NCI-H345 (cell line): ENCODE data around the gene LTBP1.
A peak's percentile ranks its signal among the peaks of the same experiment; 100 is the strongest.

Experiments used
- DNase-seq: peaks from one replicate; lab custom pipeline; 2025; lab: John Stamatoyannopoulos, UW

The LTBP1 gene

DNA sequence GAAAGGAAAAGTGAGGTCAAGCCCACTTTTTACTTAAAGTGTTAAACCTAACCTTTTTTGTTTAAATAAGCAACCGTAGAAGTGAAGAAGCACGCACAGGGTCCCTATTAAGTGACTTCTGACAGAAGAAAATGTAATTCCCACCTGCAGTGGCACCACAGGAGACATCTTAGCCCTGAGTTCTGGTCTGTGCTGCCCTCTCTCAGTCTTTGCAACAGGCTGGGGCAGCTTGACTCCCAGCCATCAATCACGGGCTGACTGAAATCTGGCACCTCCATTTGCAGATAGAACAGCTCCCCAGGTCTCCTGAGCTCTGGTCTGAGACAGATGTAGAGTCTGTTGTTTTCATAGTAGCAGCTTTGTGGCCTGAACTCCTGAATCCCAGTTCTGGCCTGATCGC lies 170.0 kb downstream of the LTBP1 start:
- no peak for DNase-seq

DNA sequence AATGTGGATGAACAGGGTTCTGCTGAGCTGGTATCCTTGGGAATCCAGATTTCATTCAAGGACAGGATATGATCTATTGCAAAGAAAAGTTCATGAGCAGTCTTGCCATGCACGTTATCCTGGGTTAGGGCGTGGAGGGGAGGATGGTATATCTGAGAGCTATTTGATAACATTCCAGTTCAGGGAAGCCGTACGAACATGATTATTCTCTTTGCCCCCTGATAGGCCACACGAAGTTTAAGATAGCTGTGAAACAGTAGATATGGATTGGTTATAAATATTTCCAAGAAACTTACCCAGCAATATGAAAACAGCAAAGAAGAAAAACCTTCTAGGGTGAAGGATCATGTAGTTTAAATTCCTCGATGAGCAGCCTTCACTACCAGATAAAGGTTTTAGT lies 171.9 kb downstream of the LTBP1 start:
- no peak for DNase-seq

DNA sequence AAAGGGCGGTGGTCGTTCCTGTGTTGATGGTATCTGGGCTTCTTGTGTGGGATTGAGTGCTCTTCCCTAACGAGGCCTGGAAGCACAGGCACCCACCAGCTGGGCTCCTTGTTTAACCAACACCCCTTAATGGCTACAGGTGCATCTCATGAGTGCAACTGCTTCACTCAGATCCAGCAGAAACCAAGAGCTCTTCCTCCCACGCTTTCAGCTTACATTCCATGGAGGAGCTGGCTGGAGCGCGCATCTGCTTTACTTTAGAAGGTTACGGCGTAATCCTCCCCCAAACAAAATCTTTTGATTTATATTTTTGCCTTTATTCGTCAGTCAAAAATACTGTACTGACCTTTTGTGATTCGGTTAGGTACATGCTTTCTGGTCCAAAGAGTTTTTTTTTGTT lies 174.7 kb downstream of the LTBP1 start:
- DNase-seq, result no peak

DNA sequence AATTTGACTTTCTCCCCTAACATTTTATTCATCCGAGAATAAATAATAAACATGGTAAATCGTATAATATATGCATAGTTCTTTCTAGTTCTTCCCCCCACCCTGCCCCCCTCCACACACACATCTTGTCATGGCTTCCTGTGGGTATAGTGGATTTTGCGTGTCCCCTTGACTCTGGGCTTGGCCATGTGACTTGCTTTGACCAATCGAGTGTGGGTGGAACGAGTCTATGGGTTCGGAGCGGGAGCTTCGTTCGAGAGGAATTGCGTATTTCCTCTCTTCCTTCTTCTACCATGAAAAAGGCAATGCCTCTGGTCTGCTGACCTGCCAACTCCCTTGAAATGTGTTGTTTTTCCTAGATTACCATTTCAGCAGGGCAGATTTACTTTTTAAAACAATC lies 175.2 kb downstream of the LTBP1 start:
- DNase-seq, result no peak

DNA sequence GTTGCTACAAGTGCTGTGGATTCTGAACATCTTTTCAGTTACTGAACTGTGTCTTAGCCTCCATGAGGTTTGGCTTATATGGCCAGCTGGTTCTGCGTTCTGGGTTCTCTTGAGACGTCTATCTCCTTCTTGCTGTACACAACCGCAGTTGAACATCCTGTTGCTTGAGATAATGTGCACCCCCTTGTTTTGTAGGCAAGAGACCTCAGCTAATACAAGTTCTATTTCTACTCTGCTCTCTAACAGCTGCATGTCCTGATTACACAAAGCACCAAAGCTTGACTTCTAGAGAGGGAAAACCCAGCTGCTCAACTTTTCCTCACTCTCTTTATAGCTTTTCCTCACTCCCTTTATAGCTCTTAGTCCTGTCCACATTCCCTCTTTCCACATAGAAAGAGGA lies 176.0 kb downstream of the LTBP1 start:
- DNase-seq, result no peak

DNA sequence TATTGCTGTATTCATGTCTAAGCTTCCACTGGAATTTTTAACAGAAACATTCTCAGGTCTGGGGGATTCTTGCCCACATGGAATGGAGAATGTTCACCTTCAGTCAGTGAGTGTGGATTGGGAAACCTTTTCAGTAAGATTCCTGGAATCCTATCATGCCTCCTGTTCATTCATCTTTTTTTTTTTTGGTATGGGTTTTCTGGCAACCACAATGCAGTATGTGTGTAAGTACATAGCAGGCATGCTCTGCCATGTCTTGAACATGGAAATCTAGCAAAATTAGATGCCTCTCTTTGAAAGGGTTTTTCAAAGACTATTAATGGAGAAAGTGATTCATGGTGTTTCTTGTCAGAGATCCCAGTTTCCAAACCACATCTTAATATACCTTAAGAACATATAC lies 176.5 kb downstream of the LTBP1 start:
- no peak for DNase-seq

DNA sequence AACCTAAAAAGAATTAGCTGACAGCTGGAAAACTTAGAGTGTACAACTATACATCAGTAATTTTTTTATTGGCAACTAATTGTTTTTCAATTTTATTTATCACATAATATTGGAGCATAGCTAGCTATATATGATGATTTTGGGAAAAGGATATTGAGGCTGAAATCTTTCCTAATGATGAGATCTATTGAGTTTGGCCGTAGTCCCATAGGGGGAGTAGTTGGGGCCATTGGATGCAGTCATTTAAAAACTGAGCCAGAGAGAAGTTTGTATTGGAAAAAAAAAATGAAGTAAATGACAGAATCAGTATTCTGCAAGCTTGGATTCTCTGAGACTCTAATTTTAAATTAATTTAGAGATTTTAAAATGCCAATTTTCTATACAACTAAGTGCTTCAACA lies 179.8 kb downstream of the LTBP1 start:
- no peak for DNase-seq

DNA sequence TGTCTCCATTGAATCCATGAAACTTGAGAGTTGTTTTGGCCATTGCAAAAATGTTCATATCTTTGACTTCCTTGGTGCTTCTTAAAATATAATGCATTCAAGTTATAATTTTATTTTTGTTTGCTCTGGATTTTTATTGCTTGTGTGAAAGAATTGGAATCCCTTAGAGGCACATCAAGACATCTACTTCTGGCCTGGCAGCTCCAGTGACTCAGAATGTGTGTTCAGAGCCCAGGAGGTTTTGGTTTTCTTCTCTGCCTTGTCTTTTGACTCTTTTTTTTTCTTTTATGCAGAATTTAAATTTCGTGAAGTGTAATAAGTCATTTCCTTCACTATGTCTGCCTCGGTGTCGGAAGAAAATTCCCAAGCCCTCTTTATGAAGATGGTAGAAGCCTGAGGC lies 180.2 kb downstream of the LTBP1 start:
- DNase-seq, result no peak

DNA sequence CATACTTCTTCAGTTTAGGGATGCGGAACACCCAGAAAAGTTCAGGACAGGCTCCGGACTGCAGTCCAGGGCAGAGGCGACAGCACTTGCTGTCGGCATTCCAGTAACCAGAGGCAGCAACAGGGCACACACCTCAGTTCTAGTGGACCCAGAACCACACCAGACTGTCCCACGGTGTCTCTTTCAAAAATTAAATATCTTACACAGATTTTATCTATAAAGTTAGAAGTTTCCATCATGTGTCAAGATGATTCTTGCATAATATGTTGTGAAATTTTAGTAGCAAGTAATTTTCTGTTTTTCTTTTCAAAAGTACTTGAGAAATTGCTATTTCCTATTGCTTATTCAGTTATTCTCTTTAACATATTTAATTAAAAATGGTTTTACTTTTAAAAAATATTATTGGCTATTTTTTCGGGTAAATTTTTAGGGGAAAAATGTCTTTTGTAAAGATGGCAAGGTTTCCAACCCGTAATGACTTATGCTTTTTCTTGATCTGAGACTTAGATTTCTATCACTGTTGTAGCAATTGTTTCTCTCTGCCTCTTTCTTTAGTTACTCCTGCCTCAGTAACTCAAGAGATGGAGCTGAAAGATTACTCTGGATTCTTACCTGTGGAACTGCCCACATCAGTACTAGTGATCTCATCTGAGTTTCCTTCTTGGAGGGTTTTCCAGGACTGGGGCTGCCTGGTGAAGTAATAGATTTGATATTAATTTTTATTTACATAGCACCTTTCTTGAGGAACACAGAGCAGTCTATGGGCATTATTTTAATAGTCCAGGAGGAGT lies 182.7 kb downstream of the LTBP1 start:
- no peak for DNase-seq

DNA sequence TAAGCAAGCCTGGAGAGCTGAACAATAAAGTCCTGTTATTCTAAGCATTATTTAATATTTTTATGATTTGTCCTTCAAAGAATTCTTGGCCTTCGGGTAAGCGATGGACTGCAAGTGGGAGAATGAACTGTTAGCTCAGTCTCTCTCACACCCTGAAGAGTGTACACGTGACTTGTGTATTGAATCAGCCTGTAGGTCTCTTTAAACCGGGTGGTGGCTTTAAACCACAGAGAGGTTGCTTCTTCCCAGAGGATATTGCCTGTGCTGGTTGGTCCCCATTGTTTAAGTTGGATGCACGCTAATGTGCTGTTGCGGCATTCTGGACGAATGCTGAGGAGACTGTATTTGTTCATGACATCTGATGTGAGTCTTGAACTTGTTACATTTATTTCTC lies 183.3 kb downstream of the LTBP1 start:
- DNase-seq, result no peak

DNA sequence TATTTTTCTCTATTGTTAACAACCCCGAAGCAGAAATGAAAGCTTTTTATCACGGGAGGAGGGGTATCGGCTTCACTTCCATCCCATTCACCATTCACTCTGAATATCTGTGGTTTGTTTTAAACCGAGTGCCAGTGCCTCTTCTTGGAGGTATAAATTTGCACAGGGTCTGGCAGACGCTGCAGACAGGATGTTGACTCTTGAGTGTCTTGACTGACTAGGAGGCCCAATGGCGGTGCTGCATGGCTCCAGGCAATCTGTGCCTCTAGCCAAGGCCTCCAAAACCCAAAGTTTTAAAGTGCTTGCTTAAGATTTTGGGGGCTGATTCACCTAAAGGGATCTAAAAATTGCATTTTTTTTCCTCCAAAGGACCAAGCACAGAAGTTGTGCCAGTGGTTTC lies 183.8 kb downstream of the LTBP1 start:
- no peak for DNase-seq

DNA sequence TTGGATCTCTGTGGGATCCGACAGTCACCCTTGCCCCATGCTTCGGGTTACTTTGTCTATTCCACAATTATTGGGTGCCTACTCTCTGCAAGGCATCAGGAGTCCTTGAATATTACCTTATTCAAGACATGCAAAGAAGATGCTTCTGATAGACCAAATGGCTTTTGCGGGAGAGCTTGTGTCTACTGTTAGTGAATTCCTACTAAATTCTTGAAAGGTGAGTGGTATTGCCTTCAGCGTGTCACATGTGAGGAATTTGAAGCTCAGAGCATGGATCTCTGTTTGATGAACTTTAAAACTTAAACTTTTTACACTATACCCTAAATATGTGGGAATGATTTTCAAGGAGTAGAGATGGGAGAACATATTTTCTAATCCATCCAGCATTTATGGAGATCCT lies 184.4 kb downstream of the LTBP1 start:
- no peak for DNase-seq

DNA sequence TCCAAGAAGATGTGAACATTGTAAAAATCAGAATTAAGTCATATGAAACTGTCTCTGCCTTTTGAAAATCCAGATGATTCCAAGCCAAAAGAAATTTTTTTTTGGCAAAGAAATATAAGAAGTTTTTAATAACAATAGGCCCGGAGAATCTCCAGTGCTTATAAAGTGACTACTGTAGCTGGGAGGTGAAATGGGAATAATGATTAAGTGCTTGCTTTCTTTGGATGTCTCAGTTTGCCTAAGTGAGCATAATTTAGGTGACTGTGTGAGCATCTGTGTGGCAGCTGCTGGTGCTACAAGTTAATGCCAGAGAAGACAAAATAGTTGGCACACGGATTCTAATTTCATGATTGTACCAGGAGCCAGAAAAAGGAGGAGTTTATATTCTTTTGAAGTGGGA lies 185.0 kb downstream of the LTBP1 start:
- no peak for DNase-seq

DNA sequence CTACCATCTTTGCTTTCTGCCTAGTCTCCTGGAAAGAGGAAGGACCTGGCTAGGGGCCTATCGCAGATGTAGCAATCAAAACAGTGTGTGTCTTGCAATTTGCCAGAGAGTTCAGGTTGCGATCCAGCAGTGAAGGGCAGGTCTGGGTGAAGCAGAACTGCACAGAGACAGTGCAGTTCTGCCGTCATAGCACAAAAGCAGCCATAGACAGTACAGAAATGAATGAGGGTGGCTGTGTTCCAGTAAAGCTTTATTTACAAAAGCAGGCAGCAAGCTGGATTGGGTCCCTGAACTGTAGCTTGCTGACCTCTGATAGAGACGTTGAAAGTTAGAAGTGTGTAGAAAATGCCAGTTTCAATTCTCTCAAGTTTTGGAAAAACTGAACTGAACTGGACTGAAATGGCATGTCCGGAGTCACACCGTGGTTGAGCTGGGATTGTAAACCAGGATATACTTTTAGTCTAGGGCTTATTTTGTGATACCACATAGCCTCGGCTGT lies 186.8 kb downstream of the LTBP1 start:
- no peak for DNase-seq

DNA sequence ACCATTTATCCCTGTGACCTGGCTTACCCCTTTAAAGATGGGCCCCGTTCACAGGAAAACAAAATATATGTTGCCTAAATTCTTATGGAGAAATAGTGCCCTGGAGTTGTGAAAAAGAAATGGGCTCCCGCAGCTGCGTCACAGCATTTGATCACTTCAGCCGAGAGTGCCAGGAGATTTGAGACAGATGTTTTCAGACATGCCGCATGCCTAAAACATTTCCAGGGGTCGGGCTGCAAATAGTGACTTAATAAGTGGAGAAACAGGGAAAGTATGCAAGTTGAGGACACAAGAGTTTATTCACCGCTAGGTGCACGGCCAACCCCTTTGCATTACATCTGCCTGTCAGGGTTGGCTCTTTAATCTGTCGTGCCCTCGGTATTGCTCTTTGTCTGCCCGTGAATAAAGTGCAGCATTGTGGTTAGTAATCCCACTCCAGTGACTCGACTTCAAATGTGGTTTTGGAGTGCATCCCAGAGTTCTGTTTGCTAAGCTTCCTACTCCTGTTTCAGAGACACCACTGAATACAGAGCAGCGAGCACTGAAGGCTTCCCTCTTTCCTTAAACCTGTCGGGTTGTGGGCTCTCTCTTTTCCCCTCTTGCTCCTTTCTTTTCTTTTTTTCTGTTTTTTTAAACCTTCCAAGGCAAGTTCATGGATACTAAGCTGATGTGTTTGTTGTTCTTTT lies 187.5 kb downstream of the LTBP1 start:
- DNase-seq, result peak; percentile 54

DNA sequence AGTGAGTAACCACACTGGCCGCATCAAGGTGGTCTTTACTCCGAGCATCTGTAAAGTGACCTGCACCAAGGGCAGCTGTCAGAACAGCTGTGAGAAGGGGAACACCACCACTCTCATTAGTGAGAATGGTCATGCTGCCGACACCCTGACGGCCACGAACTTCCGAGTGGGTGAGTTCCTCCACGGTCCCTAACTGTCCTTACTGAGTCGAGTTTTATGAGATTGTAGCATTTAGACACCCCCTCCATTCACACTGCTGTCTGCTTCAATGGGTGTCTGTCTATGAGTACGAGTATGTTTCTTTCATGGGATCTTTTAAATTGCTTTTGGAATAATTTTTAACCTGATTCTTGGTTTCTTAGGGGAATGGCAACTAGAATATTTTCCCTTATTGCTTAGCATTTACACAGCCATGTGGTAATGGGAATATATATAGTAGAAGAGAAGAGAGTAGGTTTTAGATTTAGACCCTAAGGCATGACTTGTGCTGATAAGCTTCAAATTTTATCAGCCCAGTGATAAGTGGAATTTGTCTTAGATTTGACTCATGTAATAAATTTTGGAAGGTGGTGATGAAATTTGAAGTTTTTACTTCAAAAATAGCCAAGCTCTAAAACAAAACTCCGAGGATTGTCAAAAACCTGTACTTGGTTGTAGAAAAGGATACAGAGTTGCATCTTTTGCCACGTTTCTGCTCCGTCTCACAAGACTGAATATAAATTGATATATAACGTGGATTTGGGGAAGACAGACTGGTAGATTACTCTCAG lies 188.2 kb downstream of the LTBP1 start:
- DNase-seq, result no peak

DNA sequence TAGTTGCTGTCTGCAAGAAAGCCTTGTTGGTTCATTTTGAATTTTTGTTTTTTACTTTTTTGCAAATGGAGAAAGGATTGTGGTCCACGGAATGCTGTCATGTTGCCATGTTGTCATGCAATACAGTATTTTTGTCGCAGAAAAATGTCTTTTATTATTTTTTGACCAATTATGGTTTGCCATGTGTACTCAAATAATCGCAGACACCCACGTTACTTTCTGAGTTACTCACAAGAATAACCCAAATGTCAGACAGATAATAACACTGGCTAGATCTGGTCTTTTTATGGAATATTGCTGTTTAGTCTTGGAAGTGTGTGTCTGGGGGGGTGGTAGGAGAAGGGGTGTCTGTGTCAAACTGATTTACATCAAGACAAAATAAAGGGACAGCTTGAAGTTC lies 188.9 kb downstream of the LTBP1 start:
- no peak for DNase-seq

DNA sequence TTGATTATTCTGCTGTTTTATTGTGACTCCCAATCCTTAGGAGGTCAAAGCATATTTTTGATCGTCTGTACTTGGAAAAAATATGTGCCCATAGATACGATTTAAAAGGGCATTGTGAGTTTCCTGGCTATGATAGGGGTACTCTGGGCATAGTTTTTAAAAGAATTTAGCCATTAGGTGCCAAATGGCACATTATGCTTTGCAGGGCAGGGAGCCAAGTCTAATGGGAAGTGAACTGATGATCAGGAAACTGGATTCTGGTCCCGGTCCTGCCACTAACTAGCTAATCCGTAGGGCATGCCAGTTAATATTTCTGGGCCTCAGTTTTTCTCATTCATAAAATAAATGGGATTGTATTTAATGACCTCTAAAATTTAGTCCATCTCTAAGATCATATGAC lies 189.3 kb downstream of the LTBP1 start:
- no peak for DNase-seq

DNA sequence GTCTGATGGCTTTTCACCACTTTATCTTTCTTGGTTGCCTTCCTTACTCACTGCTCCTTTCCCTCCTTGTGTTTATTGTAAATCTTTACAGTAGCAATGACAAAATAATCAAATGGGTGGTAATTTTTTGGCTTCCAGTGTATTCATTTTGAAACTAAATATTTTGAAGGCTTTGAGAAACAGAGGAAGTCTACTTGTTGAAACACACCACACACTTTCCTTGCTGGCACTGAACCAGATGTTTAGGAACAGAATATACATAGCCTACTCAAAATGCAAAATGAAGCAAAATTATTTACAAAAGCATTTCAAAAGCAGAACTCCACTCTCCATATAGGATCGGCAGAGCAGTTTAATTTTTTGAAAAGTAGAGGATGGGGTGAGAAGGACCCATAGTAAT lies 189.8 kb downstream of the LTBP1 start:
- DNase-seq, result no peak

DNA sequence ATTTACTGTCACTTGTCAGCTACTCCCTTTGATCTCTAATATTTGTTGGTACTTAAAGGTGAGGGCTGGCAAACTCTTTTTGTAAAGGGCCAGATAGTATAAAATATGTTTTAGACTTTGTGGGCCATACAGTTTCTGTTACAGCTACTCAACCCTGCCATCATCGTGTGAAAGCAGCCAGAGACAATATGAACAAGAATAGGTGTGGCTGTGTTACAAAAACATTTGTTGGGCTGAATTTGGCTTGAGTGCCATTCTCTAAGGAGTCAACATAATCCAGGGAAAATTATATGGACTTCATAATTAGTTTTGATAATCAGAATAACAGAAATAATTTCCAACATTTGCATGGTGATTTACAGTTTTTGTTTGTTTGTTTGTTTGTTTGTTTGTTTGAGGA lies 190.6 kb downstream of the LTBP1 start:
- DNase-seq, result no peak

DNA sequence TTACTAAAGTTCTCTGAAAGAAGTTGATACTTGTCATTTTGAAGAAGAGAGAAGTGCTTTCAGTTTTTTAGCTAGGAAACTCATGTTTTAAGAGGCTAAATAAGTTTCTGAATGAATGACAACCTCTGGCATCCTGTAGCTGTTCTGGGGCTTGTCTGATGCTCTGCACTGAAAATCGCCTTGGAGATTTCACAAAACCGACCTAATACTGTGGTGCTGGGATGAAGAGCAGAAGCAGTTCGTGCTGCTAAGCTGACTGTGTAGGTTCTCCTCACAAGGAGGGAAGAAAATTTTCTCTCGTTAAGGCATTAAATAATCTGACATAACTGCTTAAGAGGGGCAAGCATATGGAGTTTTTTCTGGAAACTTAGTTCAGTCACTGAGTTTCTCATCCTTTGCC lies 193.2 kb downstream of the LTBP1 start:
- DNase-seq, result no peak

DNA sequence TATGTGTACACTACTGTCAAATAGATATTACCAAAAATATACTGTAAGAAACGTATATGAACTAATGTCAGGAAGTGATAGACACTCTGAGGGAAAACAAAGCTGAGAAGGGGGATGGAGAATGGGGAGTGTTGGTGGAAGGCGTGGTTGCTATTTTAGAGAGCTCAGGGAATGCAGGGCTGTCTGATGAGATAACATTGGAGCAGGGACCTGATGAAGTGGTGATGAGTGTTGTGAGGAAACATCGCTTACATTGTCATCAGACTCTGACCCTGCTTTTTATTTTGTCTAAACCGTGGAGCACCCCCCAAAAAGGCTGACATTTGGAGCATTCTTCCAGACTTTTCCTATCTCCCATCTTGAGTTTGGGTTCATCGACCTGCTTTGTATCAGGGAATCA lies 194.7 kb downstream of the LTBP1 start:
- no peak for DNase-seq

DNA sequence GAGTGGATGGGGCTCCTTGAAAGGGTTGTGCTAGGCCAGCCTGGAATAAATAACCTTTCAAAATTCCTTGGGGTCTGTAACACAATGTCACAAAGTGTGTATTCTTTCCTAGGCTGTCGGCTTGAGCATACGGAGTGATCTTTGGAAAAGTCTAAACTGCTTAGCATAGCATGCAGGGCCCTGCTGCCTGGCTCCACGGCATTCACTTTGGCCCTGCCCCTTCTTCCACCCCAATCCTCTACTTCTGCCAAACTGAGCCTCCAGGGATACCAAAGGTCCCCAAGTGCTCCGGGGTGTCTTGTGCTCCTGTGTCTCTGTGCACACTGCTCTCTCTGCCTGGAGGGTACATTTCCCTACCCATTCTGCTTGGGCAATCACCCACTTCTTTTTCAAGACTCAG lies 196.1 kb downstream of the LTBP1 start:
- DNase-seq, result no peak
